ENCODE data around the gene FXYD2. TPM values are rescaled to one million over a fixed set of nuclear protein-coding genes. Genes with fewer than 3 reads are reported as not detected.

FXYD2 gene
- total RNA-seq, 3 donors from 2014 or later (not counting 1 experiment from before 2014, with no cell fraction given), result 0.75 to 0.78 TPM; not detected in 1

DNA sequence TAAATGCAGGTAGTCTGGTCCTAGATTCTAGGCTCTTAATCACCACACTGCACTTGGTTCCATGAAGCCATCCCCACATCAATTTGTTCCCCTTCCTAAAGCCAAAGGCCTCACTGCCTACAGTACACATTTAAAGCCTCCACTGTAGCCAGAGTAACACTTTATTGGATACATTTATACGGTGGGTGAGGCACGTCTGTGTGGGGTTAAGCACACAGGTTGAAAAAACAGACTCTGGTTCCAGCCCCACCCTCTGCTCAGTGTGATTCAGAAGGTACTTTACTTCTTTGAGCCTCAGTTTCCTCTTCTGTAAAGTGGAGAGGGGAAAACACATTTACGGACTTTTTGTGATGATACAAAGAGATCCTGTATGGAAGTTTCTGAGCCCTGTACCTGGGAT is 50.0 kb downstream of the FXYD2 start:
- no peaks in the 10 kb centered on the region for H3K27me3 ChIP-seq (ENCODE audit: control insufficient read depth, insufficient read depth, low read length)
- WGBS (ENCODE audit: insufficient coverage), result 82% methylated on average over 2 of the region's 3 CpGs
- no peak overlapping the region for H3K4me3 ChIP-seq (ENCODE audit: low read length)
- TF ChIP-seq CTCF (IDR thresholded peaks at IDR 0.05), result no peak
- Mint-ChIP-seq H3K27me3 (ENCODE audit: low read depth in 2 of 2) (peaks cover 19 to 42% of the 10 kb centered on the region in 2 donors), H3K4me1 (no peaks in the 10 kb centered on the region), H3K36me3 (no peaks in the 10 kb centered on the region), H3K9me3 (no peaks in the 10 kb centered on the region), H3K27ac (no peak overlapping the region), H3K4me3 (no peak overlapping the region)
- no peaks in the 10 kb centered on the region for H3K9me3 ChIP-seq (ENCODE audit: control insufficient read depth, insufficient read depth, low read length)
- H3K27ac ChIP-seq (ENCODE audit: low read length), result no peak overlapping the region
- H3K4me1 ChIP-seq (ENCODE audit: control insufficient read depth, insufficient read depth, low read length), result no peaks in the 10 kb centered on the region
- intact Hi-C loops (cut with micrococcal nuclease), result no loop called here
- H3K36me3 ChIP-seq (ENCODE audit: control insufficient read depth, insufficient read depth, low read length), result no peaks in the 10 kb centered on the region
- no peak for ATAC-seq
- DNase-seq, result no peak

- no peak overlapping the region for H3K4me3 Mint-ChIP-seq
- no peak for ATAC-seq
- DNase-seq, result no peak
- Histone ChIP-seq H3K27me3 (ENCODE audit: control insufficient read depth, insufficient read depth, low read length) (no peaks in the 10 kb centered on the region), H3K9me3 (ENCODE audit: control insufficient read depth, insufficient read depth, low read length) (no peaks in the 10 kb centered on the region), H3K4me1 (ENCODE audit: control insufficient read depth, insufficient read depth, low read length) (no peaks in the 10 kb centered on the region), H3K27ac (ENCODE audit: low read length) (no peak overlapping the region), H3K4me3 (ENCODE audit: low read length) (no peak overlapping the region), H3K36me3 (ENCODE audit: control insufficient read depth, insufficient read depth, low read length) (no peaks in the 10 kb centered on the region)
- H3K27ac Mint-ChIP-seq, result no peak overlapping the region
- 95% methylated on average over 5 of the region's 6 CpGs for WGBS (ENCODE audit: insufficient coverage)
- TF ChIP-seq CTCF (IDR thresholded peaks at IDR 0.05), result no peak
- H3K36me3 Mint-ChIP-seq, result no peaks in the 10 kb centered on the region
- intact Hi-C loops (cut with micrococcal nuclease), result no loop called here
- H3K9me3 Mint-ChIP-seq, result no peaks in the 10 kb centered on the region
- H3K27me3 Mint-ChIP-seq (ENCODE audit: low read depth in 2 of 2), result peaks cover 15 to 42% of the 10 kb centered on the region in 2 donors
- H3K4me1 Mint-ChIP-seq, result no peaks in the 10 kb centered on the region
Measured at GRCh38 chr11:117772360-117772759, 52.2 kb downstream of the FXYD2 start.

- no peaks in the 10 kb centered on the region for H3K4me1 Mint-ChIP-seq
Measured at GRCh38 chr11:117771841-117772240, 52.7 kb downstream of the FXYD2 start.

More at GRCh38 chr11:117771841-117772240, 52.7 kb downstream of the FXYD2 start:
- Histone ChIP-seq H3K4me3 (ENCODE audit: low read length) (no peak overlapping the region), H3K27ac (ENCODE audit: low read length) (no peak overlapping the region), H3K9me3 (ENCODE audit: control insufficient read depth, insufficient read depth, low read length) (no peaks in the 10 kb centered on the region), H3K4me1 (ENCODE audit: control insufficient read depth, insufficient read depth, low read length) (no peaks in the 10 kb centered on the region), H3K27me3 (ENCODE audit: control insufficient read depth, insufficient read depth, low read length) (no peaks in the 10 kb centered on the region), H3K36me3 (ENCODE audit: control insufficient read depth, insufficient read depth, low read length) (no peaks in the 10 kb centered on the region)
- Mint-ChIP-seq H3K9me3 (no peaks in the 10 kb centered on the region), H3K27ac (no peak overlapping the region), H3K4me3 (no peak overlapping the region), H3K27me3 (ENCODE audit: low read depth in 2 of 2) (peaks cover 12 to 47% of the 10 kb centered on the region in 2 donors), H3K36me3 (no peaks in the 10 kb centered on the region)
- ATAC-seq (no peak), DNase-seq (no peak)
- intact Hi-C loops (cut with micrococcal nuclease), result no loop called here
- WGBS (ENCODE audit: insufficient coverage), result 85% methylated on average over 7 of the region's 7 CpGs
- no peak for TF ChIP-seq CTCF (IDR thresholded peaks at IDR 0.05)

Data from natural killer cell (primary cell).